ENCODE data around the gene MYOD1. TPM values are rescaled to one million over a fixed set of nuclear protein-coding genes. Genes with fewer than 3 reads are reported as not detected.

MYOD1 gene
- total and polyA plus RNA-seq, 2 of the 13 experiments (the other 11 are each of a cell fraction or from before 2014, with no cell fraction given): not detected

GRCh38 chr11:17768547-17768946 lies 49.2 kb downstream of the MYOD1 start:
- TF ChIP-seq GFI1 (CRISPR knock-in tag; IDR thresholded peaks at IDR 0.05; ENCODE audit: borderline replicate concordance) (no peak), ZSCAN12 (CRISPR knock-in tag; IDR thresholded peaks at IDR 0.05) (no peak)
- DNase-seq (ENCODE audit: low spot score): no peak
- H3K36me3 ChIP-seq (replicated peaks in 1 of 2; ENCODE audit: control insufficient read depth in 1 of 2, insufficient read depth in 2 of 2, low read length in 2 of 2): no peaks in the 10 kb centered on the region
- H3K4me2 ChIP-seq (ENCODE audit: low read depth, low read length): no peak overlapping the region
- peaks cover 0 to 4% of the 10 kb centered on the region in 2 experiments; a peak in 2 of 5 replicates for H3K27me3 ChIP-seq (ENCODE audit: control insufficient read depth in 1 of 2, insufficient read depth in 2 of 2, low read length in 2 of 2)
- POLR2A ChIA-PET: no interaction called here
- H3K4me3 ChIP-seq (replicated peaks in 1 of 3; ENCODE audit: insufficient read depth in 1 of 3, low read depth in 2 of 3, low read length in 3 of 3): no peak overlapping the region
- ATAC-seq: no peak
- no peaks in the 10 kb centered on the region for H3K79me2 ChIP-seq (ENCODE audit: insufficient read depth, low read length)
- H3K9ac ChIP-seq (ENCODE audit: insufficient read depth, low read depth, low read length): no peak overlapping the region
- H4K20me1 ChIP-seq (ENCODE audit: insufficient read depth, low read length): no peaks in the 10 kb centered on the region
- no peak for FAIRE-seq
- no peak overlapping the region for H3K27ac ChIP-seq (ENCODE audit: extremely low read length, insufficient read depth, low read length)
- peaks cover 31% of the 10 kb centered on the region for H3K4me1 ChIP-seq (ENCODE audit: insufficient read depth, low read length)
- H3K9me3 ChIP-seq (ENCODE audit: low read length): no peaks in the 10 kb centered on the region
- WGBS (ENCODE audit: low lambda C conversion rate): 45% methylated on average over 2 of the region's 7 CpGs
- no peak overlapping the region for H2AFZ ChIP-seq (ENCODE audit: low read length)
- intact Hi-C loops (cut with micrococcal nuclease; ENCODE audit: unreplicated experiment) (loop anchor here (10.0 kb wide), 1 partner anchor 336 kb away; the partner anchor contains the start of gene SAAL1), in situ Hi-C loops (cut with HindIII; ENCODE audit: extremely low pct_ligation_motif_present, low pct_unique_long_range_greater_than_20kb) (no loop called here)
- no TSS peak for BruUV-seq (replicated peaks)
- CTCF ChIA-PET (ENCODE audit: low intra/inter-chr PET ratio, low total read pairs): no interaction called here

- WGBS (ENCODE audit: low lambda C conversion rate): 97% methylated on average over 1 of the region's 1 CpG
- no peak overlapping the region for H3K4me3 ChIP-seq (replicated peaks in 1 of 3; ENCODE audit: insufficient read depth in 1 of 3, low read depth in 2 of 3, low read length in 3 of 3)
- no peak overlapping the region for H3K27ac ChIP-seq (ENCODE audit: extremely low read length, insufficient read depth, low read length)
- H3K36me3 ChIP-seq (replicated peaks in 1 of 2; ENCODE audit: control insufficient read depth in 1 of 2, insufficient read depth in 2 of 2, low read length in 2 of 2): no peaks in the 10 kb centered on the region
- no peaks in the 10 kb centered on the region for H3K79me2 ChIP-seq (ENCODE audit: insufficient read depth, low read length)
- TF ChIP-seq ZNF232 (CRISPR knock-in tag; IDR thresholded peaks at IDR 0.05; ENCODE audit: borderline replicate concordance): no peak
- TF ChIP-seq USF2 (IDR thresholded peaks at IDR 0.05; ENCODE audit: low read depth, low read length): no peak
- TF ChIP-seq USF2 (CRISPR knock-in tag; IDR thresholded peaks at IDR 0.05; ENCODE audit: borderline replicate concordance): no peak
- no peak for TF ChIP-seq HNRNPK (IDR thresholded peaks at IDR 0.05; ENCODE audit: low read depth, low read length, poor library complexity, severe bottlenecking)
- TF ChIP-seq ZSCAN22 (CRISPR knock-in tag; IDR thresholded peaks at IDR 0.05): no peak
- TF ChIP-seq AKNA (CRISPR knock-in tag; IDR thresholded peaks at IDR 0.05; ENCODE audit: borderline replicate concordance): no peak
- TF ChIP-seq ZNF383 (CRISPR knock-in tag; IDR thresholded peaks at IDR 0.05; ENCODE audit: borderline replicate concordance): no peak
- H3K9me3 ChIP-seq (ENCODE audit: low read length): no peaks in the 10 kb centered on the region
- H2AFZ ChIP-seq (ENCODE audit: low read length): no peak overlapping the region
- no peak for FAIRE-seq
- in situ Hi-C loops (cut with HindIII; ENCODE audit: extremely low pct_ligation_motif_present, low pct_unique_long_range_greater_than_20kb): no loop called here
- BruUV-seq (replicated peaks): no TSS peak
- H3K27me3 ChIP-seq (ENCODE audit: control insufficient read depth in 1 of 2, insufficient read depth in 2 of 2, low read length in 2 of 2): peaks cover 0 to 4% of the 10 kb centered on the region in 2 experiments; a peak in 2 of 5 replicates
- no peak for DNase-seq (ENCODE audit: low spot score)
- ChIA-PET POLR2A (no interaction called here), CTCF (ENCODE audit: low intra/inter-chr PET ratio, low total read pairs) (interaction anchor here (0.8 kb wide), 1 partner anchor 39 kb away, joined by 3 read pairs; no protein-coding TSS in a partner anchor)
- H3K4me2 ChIP-seq (ENCODE audit: low read depth, low read length): no peak overlapping the region
- ATAC-seq: no peak
- peaks cover 38% of the 10 kb centered on the region for H3K4me1 ChIP-seq (ENCODE audit: insufficient read depth, low read length)
- intact Hi-C loops (cut with micrococcal nuclease; ENCODE audit: unreplicated experiment): loop anchor here (10.0 kb wide), 1 partner anchor 336 kb away; the partner anchor contains the start of gene SAAL1
- no peaks in the 10 kb centered on the region for H4K20me1 ChIP-seq (ENCODE audit: insufficient read depth, low read length)
- H3K9ac ChIP-seq (ENCODE audit: insufficient read depth, low read depth, low read length): no peak overlapping the region
Measured at GRCh38 chr11:17769218-17769617, 49.8 kb downstream of the MYOD1 start.
